GM23248 (cell line): ENCODE results near the gene CDK14. TPM values are rescaled to one million over a fixed set of nuclear protein-coding genes. Genes with fewer than 3 reads are reported as not detected.

Source experiments
- DNase-seq: peaks from one replicate; pipeline ENCODE4 v3.0.0-alpha.2; 2015
- H2AFZ ChIP-seq: fragments of 200-600 bp; sonication (generic); 2 replicates; pipeline ENCODE4 v1.6.1; 2016; ENCODE audit warnings: antibody characterized with exemption
- H3F3A ChIP-seq: fragments of 200-600 bp; sonication (generic); 2 replicates; pipeline ENCODE4 v1.6.1; 2016; ENCODE audit warnings: mild to moderate bottlenecking, antibody characterized with exemption, mixed run types; ENCODE audit not compliant: insufficient read depth
- H3K27ac ChIP-seq: fragments of 200-600 bp; sonication (generic); 2 replicates; pipeline ENCODE4 v1.5.1; 2016; ENCODE audit warnings: mild to moderate bottlenecking
- H3K27me3 ChIP-seq: fragments of 200-600 bp; sonication (generic); replicated peaks from 2 replicates; pipeline ENCODE4 v1.6.1; 2016; ENCODE audit warnings: mild to moderate bottlenecking; ENCODE audit not compliant: insufficient read depth
- H3K36me3 ChIP-seq: fragments of 200-600 bp; sonication (generic); 2 replicates; pipeline ENCODE4 v1.6.1; 2016; ENCODE audit warnings: low read depth, mild to moderate bottlenecking
- H3K4me1 ChIP-seq: fragments of 200-600 bp; sonication (generic); 2 replicates; pipeline ENCODE4 v1.6.1; 2016; ENCODE audit warnings: mild to moderate bottlenecking; ENCODE audit not compliant: insufficient read depth
- H3K4me2 ChIP-seq: fragments of 200-600 bp; sonication (generic); one replicate; pipeline ENCODE4 v1.6.1; 2016; ENCODE audit warnings: mild to moderate bottlenecking; ENCODE audit not compliant: unreplicated experiment
- H3K4me3 ChIP-seq: fragments of 200-600 bp; sonication (generic); 2 replicates; pipeline ENCODE4 v1.5.1; 2016; ENCODE audit warnings: mild to moderate bottlenecking
- H3K79me2 ChIP-seq: fragments of 200-600 bp; sonication (generic); 2 replicates; pipeline ENCODE4 v1.6.1; 2016; ENCODE audit warnings: mild to moderate bottlenecking; ENCODE audit not compliant: insufficient read depth
- H3K9ac ChIP-seq: fragments of 200-600 bp; sonication (generic); 2 replicates; pipeline ENCODE4 v1.6.1; 2016; ENCODE audit warnings: mild to moderate bottlenecking
- H3K9me2 ChIP-seq: fragments of 200-600 bp; sonication (generic); 2 replicates; pipeline ENCODE4 v1.6.1; 2016; ENCODE audit warnings: mixed run types, mild to moderate bottlenecking, moderate library complexity; ENCODE audit not compliant: insufficient read depth
- H3K9me3 ChIP-seq: fragments of 200-600 bp; sonication (generic); one replicate; pipeline ENCODE4 v1.6.1; 2017; ENCODE audit warnings: low read depth
- H4K20me1 ChIP-seq: fragments of 200-600 bp; sonication (generic); 2 replicates; pipeline ENCODE4 v1.6.0; 2016; ENCODE audit not compliant: insufficient read depth
- EZH2 ChIP-seq: fragments of 200-600 bp; sonication (generic); IDR thresholded peaks from 2 replicates; pipeline ENCODE4 v1.6.1; 2018; ENCODE audit warnings: antibody characterized with exemption, mild to moderate bottlenecking; ENCODE audit not compliant: insufficient read depth, poor library complexity, severe bottlenecking
- EZH2phosphoT487 ChIP-seq: fragments of 200-600 bp; sonication (generic); IDR thresholded peaks from 2 replicates; pipeline ENCODE4 v1.6.1; 2018; ENCODE audit warnings: antibody characterized with exemption, moderate library complexity, mild to moderate bottlenecking, low read depth; ENCODE audit not compliant: insufficient read depth
- WGBS, 2 experiments: methylation state at CpG; one replicate each; pipeline ENCODE4 v1.1.6; 2015 to 2017; ENCODE audit warnings: low lambda C conversion rate in 2 of 2, low coverage in 1 of 2; ENCODE audit errors: missing lambda C conversion rate in 2 of 2; 5-methylcytosine and 5-hydroxymethylcytosine counted together
- in situ Hi-C: fragments of 300-500 bp; cut with MboI; formaldehyde crosslinking; loops from 2 replicates; pipeline ENCODE4 v1.15.0; 2020
- polyA plus RNA-seq: library from polyadenylated mRNA; unstranded; fragments of >200 nt; fragmentation: Nextera tagmentation; extraction: Ambion mirVana; gene quantifications from 2 replicates; pipeline ENCODE4 v1.2.1, GENCODE V29; 2016
- total RNA-seq: library from RNA; depleted of rRNA; stranded (reverse); fragments of >200 nt; shearing (Covaris generic); gene quantifications from 2 replicates; pipeline ENCODE4 v1.2.3, GENCODE V29; 2014

The CDK14 gene
- total and polyA plus RNA-seq, 2 experiments from 2014 or later: 19.9 to 21.2 TPM

DNA sequence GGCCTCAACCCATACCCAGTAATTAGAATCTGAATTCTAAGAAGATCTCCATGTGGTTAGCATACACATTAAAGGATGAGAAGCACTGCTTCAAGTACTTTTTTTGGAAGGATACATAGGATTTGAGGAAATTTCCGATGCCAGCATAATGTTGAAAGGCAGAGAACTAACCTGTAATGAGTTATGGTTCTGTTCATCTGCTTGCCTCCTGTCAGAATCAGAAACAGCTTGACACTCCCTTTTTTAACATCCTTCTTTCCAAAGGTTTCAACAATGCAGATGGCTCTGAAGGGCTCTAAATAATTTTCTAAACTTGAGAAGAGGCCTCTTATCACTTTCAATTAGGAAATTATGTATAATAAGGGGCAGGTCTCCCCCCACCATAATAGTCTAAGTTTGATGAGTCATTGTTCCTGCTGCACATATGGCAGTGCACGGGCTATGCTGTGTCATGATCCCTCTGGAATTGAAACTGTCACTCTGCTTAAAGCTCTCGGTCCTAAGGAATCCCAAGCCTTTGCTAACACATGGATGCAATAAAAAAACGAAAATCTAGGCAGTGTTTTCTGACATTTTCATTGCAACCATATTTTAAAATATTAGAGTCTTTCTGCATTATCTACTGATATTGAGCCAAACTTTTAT lies 376.9 kb downstream of the CDK14 start:
- H3K79me2 ChIP-seq: no peaks in the 10 kb centered on the region
- no peak overlapping the region; the same call in 1 of the 2 replicates for H3K4me3 ChIP-seq
- 5 to 15% methylated on average over 4 of the region's 4 CpGs for WGBS, 2 experiments
- no peaks in the 10 kb centered on the region for H3K36me3 ChIP-seq
- H3F3A ChIP-seq: peaks cover 9% of the 10 kb centered on the region; the same call in 1 of the 2 replicates
- H3K9me3 ChIP-seq: no peaks in the 10 kb centered on the region
- DNase-seq: peak; percentile 46
- H2AFZ ChIP-seq: no peak overlapping the region
- H4K20me1 ChIP-seq: no peaks in the 10 kb centered on the region
- H3K27me3 ChIP-seq: no peaks in the 10 kb centered on the region
- H3K9me2 ChIP-seq: no peaks in the 10 kb centered on the region
- no peak overlapping the region for H3K27ac ChIP-seq
- 0 out of 2 replicates have a peak, but pooled peaks cover 7% of the 10 kb centered on the region for H3K4me1 ChIP-seq
- no peak for TF ChIP-seq EZH2
- no peak for TF ChIP-seq EZH2phosphoT487
- in situ Hi-C loops: no loop called here
- no peak overlapping the region for H3K4me2 ChIP-seq
- H3K9ac ChIP-seq: no peak overlapping the region

DNA sequence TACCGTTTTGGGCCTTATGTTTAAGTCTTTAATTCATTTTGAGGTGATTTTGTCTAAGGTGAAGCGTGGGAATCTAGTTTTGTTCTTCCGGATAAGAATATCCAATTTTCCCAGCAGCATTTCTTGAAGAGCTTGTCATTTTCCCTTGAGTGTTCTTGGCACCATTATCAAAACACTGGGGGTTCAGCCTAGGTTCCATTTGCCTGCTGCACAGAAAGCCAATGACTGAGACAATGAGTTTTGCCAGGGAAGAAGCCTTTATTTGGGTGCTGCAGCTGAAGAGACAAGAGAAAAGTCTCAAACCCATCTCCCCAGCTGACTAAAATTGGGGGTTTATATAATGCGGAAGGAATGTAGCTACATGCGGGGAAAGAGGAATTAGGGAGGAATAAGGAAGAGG lies 380.9 kb downstream of the CDK14 start:
- Histone ChIP-seq H3K36me3 (no peaks in the 10 kb centered on the region), H3K27ac (no peak overlapping the region), H2AFZ (no peak overlapping the region), H3F3A (peaks cover 9% of the 10 kb centered on the region; the same call in 1 of the 2 replicates), H3K27me3 (no peaks in the 10 kb centered on the region), H3K9me2 (no peaks in the 10 kb centered on the region), H3K9me3 (no peaks in the 10 kb centered on the region), H4K20me1 (no peaks in the 10 kb centered on the region), H3K79me2 (no peaks in the 10 kb centered on the region), H3K4me2 (no peak overlapping the region), H3K4me1 (0 out of 2 replicates have a peak, but pooled peaks cover 7% of the 10 kb centered on the region), H3K9ac (no peak overlapping the region), H3K4me3 (no peak overlapping the region)
- 96 to 98% methylated on average over 5 of the region's 5 CpGs for WGBS, 2 experiments
- no peak for TF ChIP-seq EZH2
- no peak for TF ChIP-seq EZH2phosphoT487
- no peak for DNase-seq
- in situ Hi-C loops: no loop called here

DNA sequence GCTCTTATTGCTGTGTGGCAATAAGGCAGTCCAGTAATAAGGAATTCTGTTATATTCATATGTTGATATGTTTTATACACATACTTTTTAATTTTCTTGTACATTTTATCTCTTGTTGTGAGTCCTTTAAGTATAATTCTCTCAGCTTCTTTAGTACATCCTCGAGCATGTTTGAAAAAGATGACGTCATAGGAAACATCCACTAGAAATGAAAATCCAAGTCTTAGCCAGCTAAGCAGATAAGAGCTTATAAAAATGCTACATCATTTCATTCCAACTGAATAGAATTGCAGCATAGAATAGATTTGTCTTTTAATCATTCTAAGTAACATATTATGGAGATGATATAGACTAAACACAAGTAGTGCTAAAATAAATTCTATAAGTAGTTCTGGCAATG lies 384.4 kb downstream of the CDK14 start:
- Histone ChIP-seq H3K9ac (no peak overlapping the region), H3K27me3 (no peaks in the 10 kb centered on the region), H2AFZ (no peak overlapping the region), H3K4me1 (no peaks in the 10 kb centered on the region), H3K79me2 (no peaks in the 10 kb centered on the region), H3F3A (no peaks in the 10 kb centered on the region), H3K36me3 (no peaks in the 10 kb centered on the region; the same call in 1 of the 2 replicates), H3K9me3 (no peaks in the 10 kb centered on the region), H4K20me1 (no peaks in the 10 kb centered on the region), H3K4me2 (no peak overlapping the region), H3K27ac (no peak overlapping the region), H3K9me2 (no peaks in the 10 kb centered on the region), H3K4me3 (no peak overlapping the region)
- in situ Hi-C loops: no loop called here
- 47 to 50% methylated on average over 2 of the region's 2 CpGs for WGBS, 2 experiments
- TF ChIP-seq EZH2 (no peak), EZH2phosphoT487 (no peak)
- DNase-seq: no peak

DNA sequence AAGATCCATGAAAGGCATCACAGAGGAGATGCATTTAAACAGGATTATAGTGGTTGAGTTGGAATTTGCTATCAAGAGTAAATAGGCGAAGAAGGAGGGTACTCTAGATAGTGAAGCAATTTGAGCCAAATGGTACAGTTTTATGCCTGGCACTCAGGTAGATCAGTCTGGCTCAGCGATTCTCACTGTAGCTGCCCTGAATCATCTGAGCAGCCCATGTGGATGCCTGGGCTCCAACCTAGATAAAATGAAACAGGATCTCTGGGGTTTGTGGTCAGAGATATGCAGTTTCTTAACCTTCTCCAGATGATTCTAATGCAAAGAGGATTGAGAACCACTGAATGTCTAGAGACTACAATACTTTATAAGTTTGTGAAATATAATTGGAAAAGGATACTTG lies 386.1 kb downstream of the CDK14 start:
- Histone ChIP-seq H3K9me3 (no peaks in the 10 kb centered on the region), H4K20me1 (no peaks in the 10 kb centered on the region), H3K9me2 (no peaks in the 10 kb centered on the region), H3K27ac (no peak overlapping the region), H3K9ac (no peak overlapping the region), H3K27me3 (no peaks in the 10 kb centered on the region), H3K79me2 (no peaks in the 10 kb centered on the region), H3K4me2 (no peak overlapping the region), H3K4me3 (no peak overlapping the region), H3K4me1 (no peaks in the 10 kb centered on the region), H3K36me3 (peaks cover under 1% of the 10 kb centered on the region; the same call in 1 of the 2 replicates), H3F3A (no peaks in the 10 kb centered on the region), H2AFZ (no peak overlapping the region)
- 93 to 100% methylated on average over 2 of the region's 2 CpGs for WGBS, 2 experiments
- in situ Hi-C loops: no loop called here
- TF ChIP-seq EZH2 (no peak), EZH2phosphoT487 (no peak)
- DNase-seq: no peak
